Cortex of kidney (tissue), 1 donor: ENCODE data around the gene KIAA1328.
"Not testable (repeated sequence)": the region's sequence is repeated elsewhere in the genome, so short reads cannot be mapped to it uniquely, and the experiment has no call there.

Experiments
- DNase-seq: peaks from one replicate; lab custom pipeline; 2025; lab: John Stamatoyannopoulos, UW

Gene KIAA1328

DNA sequence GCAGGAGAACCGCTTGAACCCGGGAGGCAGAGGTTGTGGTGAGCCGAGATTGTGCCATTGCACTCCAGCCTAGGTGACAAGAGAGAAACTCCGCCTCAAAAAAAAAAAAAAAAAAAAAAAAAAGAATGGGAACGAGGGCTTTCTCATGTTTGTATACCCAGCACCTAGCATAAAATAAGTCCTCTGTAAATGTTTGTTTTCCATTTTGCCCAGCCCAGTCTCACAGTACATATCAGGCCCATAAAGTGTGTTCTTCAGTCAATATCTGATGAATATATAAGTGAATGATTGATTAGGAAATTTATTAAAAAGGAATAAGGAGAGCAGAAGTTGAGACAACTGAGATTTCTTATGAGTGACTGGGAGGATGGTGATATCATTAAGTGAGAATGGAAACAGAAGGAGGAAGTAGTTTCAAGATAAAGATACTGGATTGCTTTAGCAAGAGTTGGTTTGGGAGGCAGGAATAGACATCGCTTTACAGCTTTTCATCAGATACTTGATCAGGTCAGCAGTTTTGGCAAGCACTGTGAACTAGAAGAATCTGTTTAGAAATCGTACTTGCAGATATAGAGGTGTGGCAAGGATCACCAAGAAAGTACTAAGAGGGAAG is 327.5 kb downstream of the KIAA1328 start:
- DNase-seq: no peak

DNA sequence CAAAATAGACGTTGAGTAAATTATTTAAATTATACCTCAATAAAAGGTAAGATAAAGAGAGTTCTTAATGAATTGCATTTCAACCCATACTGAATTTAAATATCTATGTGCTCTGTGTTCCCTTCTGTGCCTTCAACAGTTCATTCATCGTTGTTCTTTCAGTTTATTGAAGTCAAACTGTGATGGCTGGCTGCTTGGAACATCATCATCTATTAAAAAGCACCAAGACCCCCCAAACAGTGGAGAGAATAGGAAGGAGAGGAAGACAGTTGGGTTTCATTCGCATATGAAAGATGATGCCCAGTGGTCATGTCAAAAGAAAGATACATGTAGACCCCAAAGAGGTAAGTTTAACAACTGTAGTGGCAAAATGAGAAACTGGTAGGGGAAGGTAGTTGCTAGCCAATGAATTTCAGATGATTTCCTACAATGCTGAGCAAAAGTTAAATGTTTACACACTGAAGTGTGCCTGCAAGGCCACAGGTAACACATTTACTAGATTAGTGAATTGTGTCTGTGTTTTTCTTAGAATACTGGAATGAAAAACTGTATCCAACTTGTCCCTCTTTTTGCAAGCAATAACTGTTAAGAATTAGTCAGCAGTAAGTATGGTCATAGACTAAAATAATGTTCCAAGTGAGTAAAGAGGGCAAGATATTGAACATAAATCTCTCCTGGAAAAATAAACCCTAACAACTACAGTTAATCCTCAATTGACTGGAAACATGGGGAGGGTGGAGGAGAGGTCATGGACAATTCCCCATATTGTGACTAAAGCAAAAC is 331.3 kb downstream of the KIAA1328 start:
- no peak for DNase-seq

DNA sequence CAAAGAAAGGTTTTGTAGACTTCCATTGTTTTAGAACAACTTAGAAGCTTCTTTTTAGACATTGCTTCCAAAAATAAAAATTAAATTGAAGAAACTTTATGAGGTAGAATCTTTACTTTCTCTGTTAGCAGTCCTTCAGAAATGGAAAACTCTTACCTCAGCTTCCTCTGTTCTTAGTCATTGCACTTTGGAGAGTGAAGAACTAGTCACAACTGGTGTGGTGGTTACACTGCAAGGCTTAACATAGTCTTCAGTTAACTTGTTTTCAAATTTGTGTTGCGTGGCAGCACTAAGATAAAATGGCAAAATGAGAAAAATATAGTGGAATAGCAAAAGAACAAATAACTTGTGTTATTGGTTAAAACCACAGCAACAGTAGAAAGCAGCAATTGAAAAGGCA is 332.6 kb downstream of the KIAA1328 start:
- no peak for DNase-seq

DNA sequence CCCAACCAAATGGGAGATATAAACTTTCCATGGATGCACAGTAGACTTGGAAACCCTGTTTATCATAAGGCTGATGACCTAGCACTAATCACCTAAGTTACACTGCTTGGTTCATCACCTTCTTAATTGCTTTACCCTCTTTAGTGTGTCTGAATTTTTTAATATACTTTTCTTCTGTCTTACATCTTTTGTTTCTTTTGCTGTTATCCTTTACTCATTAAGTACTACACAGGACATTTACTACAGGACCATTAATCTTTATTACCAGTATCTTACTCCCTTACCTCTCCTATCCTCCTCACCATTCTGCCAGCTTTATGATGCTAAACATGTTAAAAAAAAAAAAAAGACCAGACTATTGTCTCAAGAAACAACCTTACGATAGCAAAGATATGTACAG is 333.6 kb downstream of the KIAA1328 start:
- no peak for DNase-seq

DNA sequence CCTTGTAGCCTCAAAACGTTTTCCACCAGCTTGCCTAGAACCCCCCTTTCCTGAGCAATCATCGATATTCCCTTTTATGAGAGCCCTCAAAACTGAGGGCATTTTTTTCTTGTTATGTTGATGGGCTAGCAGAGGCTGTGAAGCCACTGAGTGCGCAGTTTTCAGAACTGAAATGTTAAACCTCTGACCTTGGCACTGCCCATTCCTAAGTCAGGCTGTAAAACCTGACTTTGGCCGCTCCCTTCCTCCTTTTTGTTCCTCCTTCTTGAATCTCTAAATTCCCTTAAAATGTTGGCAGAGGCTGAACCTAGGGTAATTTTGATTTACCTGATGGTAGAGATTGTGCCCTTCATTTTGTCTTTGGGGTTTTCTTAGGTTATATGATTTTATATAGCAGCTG is 334.2 kb downstream of the KIAA1328 start:
- DNase-seq: no peak

DNA sequence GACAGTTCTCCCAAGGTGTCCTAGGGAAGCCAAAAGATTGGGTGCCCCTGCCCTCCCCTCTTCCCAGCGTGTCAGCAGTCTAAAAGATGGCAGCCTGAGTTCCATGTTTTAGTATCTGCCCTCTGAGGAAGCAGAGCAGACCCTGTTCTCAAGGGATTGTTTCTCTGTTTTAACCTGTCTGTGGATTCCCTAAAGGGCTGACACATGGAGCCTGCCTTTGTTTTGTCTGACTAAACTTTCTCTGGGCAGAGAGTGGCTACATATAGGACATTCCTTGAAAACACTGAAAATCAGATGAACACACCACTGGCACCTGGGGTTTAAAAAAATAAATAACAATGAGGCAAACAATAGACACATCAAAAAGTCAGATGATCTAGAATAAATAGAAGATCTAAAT is 337.6 kb downstream of the KIAA1328 start:
- no peak for DNase-seq

DNA sequence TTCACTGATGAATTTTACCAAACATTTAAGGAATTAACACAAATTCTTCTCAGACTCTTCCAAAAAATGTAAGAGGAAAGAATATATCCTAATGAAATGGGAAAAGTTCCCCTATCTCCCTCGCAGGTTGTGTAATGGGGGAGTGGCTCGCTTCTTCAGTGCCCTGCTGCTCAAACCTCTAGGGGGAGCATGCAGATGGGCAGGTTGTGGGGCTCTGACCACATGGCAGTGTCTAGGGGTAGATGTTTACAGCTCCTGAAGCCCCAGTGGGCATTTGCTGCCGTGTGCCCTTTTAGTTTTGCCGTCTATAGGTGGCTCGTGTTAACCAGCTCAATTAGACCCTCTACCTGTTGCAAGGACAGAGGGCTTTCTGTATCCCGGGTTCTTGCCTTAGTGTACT is 338.0 kb downstream of the KIAA1328 start:
- DNase-seq: not testable (repeated sequence)

DNA sequence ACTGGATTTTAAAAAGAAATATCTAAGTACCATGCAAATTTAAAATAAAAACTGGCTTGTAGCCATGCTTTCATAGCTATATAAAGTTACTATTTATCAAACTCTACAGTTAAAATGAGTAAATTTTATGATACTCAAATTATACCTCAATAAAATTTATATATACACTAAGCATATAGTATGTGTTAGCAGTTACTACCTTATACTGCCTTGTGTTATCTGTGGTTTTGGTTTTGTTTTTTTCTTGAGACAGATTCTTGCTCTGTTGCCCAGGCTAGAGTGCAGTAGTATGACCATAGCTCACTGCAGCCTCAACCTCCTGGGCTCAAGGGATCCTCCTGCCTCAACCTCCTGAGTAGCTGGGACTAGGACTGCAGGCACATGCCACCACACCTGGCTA is 342.1 kb downstream of the KIAA1328 start:
- no peak for DNase-seq

DNA sequence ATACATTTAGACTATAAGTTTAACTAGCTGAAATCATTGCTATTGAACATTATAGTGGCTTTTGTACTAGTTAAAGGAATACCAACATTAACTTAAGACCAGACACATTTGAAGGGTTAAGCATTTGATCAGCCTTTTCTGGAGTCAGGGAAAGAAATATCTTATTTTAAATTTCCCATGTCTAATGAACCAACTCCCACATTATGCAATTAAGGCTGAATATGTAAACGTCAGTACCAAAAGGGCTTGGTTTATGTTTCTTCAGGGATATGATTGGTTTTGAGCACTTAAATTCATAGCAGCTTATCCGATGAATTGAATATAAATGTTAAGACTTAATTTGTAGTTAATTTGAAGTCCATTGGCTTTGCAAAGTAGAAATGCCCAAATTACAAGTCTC is 344.5 kb downstream of the KIAA1328 start:
- DNase-seq: no peak

DNA sequence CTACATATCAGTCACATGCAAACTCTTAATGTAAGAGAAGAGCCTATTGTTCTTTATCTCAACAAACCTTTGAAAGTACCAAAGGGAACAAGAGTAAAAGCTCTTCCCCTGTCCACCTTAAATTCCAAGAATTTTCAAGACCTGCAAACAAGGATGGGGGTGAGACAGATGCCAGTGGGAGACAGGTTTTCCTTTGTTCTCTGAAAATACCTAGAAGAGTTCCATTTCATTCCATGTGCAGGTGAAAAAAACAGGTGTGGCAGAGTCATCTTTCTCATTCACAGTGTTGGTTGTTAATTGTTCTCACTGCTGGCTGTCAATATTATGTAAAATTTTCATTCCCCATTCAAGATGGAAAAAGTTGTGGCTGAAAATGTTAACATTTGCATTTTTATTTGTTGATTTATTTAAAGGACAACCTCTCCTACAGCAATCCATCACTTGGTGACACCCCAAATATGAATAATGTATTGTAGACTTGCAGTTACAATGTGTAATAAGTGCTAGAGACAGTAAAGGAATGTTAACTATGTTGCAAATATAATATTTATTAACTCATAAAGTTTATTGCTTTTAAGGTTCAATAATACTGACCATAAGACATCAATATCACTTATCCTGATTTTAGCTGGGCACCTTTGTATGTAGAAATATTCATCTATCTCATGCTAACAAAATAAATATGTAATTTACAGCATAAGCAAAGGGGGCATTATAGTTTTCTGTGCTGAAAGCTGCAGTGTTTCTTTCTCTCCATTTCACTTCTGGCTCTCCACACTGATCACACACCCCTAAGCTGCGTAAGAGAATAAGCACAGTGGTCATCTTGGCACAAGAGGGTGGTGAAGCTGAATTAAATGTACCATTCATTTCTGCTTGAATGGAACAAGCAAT is 347.0 kb downstream of the KIAA1328 start:
- no peak for DNase-seq

DNA sequence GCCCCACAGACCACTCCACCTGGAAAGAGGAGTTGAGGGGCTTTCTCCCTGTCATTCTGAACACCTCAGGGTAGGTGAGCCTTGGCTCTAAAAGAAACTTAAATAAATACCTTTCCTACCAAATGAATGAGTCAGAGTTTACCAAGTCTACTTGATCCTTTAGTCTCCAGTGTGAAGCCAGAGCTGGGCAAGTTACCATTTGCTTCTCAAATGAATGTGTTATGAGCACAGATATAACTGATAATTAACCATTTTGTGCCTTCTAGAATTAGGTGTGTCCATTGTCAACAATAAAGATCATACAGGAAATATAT is 347.7 kb downstream of the KIAA1328 start:
- no peak for DNase-seq

DNA sequence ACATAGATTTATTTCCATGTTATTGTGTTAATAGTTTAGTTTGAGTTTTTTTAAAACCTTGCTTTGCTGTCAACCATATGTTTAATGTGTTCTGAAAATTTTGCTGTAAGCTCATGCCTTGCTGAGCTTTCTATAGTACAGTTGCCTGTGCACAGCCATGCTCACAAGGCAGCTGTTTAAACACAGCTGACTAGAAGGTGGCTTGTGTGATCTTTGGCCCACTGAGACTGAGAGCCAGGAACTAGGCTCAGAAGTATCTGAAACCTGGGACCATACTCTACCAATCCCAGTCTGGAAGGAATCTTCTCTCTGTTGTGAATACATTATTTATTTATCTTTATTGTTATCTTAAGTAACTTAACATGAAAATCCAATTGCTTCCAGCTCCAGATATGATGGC is 350.5 kb downstream of the KIAA1328 start:
- DNase-seq: no peak

DNA sequence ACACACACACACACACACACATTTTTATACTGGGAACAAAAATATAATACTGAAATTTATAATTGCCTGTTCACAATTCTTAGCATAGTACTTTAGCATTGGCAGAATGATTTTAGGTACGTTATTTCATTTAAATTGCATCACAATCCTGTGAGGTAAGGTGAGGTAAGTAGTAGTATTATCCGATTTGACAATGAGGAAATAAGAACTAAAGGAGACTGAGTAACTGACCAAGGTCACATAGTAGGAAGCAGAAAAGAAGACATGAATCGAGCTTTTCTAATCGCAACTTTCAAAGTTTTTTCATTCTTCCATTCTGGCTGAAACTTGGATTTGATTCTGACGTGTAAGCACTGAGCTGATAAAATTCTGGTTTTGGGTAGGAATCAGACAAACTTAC is 351.2 kb downstream of the KIAA1328 start:
- DNase-seq: no peak

DNA sequence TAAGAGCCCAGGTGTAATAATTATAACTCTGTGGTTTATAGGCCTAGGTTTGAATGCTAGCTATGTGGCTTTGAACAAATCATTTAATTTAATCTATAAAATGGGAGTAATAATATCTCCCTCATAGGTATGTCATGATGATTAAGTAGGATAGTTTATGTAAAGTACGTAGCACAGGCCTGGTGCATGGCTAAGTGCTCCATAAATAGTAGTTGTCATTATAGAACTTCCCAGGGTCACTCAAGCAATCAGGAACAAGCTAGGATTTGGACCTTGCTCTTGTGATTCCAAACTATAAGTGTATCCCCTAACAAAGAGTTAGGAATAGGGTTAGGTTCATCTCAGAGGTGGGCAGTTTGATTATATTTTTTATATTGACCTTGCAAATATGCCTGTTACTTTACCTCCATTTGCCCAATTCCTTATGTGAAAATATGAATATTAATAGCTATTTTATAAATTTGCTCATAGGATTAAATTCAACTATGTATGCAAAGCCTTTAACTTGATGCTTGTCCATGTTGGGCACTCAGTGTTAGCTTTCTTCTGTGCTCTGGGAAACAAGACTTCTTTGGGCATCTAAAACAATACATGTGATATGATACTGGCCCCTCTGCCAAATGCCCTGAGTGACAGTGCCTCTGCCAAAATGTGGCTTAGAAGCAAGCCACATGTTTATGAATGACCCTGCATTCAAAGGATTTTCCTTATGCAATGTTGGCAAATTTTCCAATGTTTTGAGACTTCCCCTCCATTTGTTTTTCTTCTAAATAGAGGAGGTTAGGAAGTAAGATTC is 353.6 kb downstream of the KIAA1328 start:
- no peak for DNase-seq

DNA sequence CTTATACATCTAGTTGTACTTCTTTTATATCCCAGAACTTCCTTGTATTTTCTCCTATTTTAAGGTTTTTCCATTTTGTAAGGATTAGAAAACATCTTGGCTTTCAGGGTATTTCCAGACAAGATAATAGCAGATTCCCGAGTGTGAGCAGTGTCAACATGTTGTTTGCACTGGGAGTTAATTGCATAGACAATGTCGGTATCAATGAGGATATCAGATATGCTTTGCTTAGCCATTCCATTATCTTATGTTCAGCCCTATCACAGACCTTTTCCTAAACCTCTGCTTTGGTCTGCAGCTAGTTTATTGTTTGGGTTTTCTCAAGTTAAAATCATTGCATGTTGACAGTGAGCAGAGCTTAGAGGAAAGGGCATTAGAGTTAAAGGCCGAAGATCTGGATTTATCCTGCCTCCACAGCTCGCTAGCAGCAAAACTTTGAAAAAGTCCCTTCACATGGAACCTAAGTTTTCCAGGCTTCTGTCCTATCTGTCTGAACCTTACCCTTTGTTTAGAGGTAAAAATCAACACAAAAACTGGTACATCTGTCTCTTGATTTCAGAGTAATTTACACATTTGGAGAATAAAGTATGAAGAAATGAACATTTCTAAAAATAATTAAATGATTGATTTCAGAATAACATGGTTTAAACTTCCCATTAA is 355.4 kb downstream of the KIAA1328 start:
- DNase-seq: no peak

DNA sequence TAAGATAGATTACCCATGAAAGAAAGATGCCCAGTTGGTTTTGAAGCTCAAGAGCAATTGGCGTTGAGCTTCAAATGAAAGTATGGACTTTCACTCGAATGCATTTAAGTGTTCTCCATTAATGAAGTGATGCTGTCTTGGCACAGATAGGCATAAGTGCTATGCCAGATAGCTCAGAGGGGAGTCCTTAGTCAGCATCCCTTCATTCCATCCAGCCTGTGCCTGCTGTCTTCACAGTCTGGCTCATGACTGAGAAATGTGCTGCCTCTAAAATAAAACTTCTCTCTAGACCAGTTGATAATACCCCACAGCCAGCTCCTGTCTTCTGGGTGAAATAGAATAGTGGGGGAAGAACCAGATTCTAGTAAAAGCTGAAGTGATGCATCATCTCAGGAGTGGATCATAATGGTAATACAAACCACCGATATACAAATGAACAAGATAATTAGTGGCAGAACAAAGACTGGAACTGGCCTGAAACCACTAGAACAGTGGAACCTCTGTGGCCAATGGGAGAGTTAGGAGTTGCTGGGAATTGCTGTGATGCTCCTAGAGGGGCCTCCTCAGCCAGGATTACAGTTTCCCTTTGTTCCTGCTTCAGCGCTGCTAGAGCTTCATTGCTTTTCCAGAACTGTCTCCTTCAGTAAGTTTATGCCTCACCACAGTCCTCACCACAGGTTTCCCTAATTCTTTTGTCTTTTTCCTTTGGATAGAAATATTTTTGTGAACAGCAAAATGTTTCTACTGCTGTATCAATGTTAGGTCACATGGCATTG is 359.3 kb downstream of the KIAA1328 start:
- DNase-seq: no peak

DNA sequence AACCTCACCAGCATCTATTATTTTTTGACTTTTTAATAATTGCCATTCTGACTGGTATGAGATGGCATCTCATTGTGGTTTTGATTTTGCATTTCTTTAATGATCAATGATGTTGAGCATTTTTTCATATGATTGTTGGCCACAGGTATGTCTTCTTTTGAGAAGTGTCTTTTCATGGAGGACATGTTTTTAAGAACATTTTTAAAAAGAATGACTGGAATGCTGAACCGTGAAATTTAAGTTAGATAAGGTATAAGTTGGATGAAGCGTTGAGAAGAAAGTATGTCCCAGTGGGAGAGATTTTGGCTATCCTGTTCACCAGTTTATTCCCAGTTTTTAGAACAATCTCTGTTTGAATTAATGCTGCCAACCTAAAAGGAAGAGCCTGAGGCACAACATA is 370.8 kb downstream of the KIAA1328 start:
- no peak for DNase-seq

DNA sequence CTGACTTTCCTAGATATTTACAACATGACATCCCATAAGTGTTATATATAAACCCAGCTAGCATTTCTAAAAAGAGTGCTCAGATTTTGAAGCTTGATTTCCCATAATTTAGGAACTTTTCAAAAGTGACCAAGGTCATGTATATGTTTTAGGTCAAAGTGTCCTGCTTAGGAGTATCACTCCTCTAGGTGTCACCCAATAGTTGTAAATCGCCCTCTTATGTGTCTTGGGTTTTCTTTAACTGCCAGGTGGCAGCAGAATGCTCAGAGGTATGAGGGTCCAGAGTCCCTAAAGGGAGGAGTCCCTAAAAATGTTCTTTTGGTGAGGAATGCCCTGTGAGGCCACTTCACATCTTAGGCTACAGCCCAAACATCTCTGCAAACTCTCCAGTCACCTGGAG is 378.4 kb downstream of the KIAA1328 start:
- no peak for DNase-seq

DNA sequence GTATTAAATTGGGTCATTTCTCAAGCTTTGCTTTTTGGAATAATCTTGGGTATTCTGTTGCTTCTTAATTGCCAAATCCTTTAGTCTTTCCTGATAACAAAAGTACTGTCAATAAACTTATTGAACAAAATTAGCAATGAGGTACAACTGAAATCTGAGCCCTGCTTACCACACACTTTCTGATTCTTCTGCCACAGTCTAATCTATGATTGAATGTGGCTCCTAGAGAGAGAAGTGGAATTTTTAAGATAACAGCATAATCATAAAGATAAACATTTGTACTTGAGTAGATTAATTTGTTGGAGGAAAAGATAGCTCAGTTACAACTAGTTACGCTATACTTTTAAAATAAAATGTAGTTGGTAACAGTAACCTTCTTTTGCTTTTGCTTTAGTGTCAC is 381.9 kb downstream of the KIAA1328 start:
- DNase-seq: no peak

DNA sequence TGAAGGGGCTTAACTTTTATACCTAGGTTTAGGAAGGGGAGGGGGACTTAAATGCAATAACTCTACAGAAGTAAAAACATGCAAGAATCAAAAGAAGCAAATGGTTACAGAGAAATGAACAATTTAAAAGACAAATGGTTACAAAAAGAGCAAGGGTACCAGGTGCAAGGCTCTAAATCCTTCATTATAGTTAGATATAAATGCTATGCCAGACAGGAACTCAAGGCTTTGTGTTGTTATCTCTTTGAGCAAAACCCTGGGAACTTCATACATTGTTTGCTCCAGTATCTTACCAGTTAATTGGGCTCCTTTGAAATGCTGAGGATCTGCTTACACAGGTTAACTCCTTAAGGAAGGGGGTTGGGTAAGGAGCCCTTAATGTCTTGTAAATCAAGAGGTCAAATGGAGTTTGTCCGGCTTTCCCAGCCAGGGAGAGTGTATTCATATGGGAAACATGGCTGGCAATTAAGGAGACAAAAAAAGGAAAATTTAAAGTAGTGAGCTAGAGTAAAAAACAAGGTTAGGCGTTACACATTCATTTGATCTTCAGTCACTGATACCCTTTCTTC is 389.2 kb downstream of the KIAA1328 start:
- DNase-seq: no peak

DNA sequence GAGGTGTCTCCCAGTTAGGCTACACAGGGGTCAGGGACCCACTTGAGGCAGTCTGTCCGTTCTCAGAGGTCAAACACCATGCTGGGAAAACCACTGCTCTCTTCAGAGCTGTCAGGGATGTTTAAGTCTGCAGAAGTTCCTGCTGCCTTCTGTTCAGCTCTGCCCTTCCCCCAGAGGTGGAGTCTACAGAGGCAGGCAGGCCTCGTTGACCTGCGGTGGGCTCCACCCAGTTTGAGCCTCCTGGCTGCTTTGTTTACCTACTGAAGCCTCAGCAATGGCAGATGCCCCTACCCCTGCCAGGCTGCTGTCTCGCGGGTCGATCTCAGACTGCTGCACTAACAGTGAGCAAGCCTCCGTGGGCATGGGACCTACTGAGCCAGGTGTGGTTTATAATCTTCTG is 390.3 kb downstream of the KIAA1328 start:
- DNase-seq: no peak
